HG03442 (cell line): ENCODE data around the gene RNASE4.
A peak's percentile ranks its signal among the peaks of the same experiment; 100 is the strongest.
"Not testable (repeated sequence)": the region's sequence is repeated elsewhere in the genome, so short reads cannot be mapped to it uniquely, and the experiment has no call there.

Source experiments
- ATAC-seq: cut with Tn5 transposase; IDR thresholded peaks from one replicate; pipeline ENCODE4 v1.9.1; 2021; ENCODE audit warnings: mild to moderate bottlenecking, moderate library complexity; ENCODE audit not compliant: unreplicated experiment

Gene RNASE4

GRCh38 chr14:20683891-20684661, at the start of gene RNASE4:
RNASE4 (plus strand) TSS chr14:20684560; CDS start chr14:20699372, 14,812 bp downstream.
- ATAC-seq = peak; percentile 22

- ATAC-seq = no peak
Observed at GRCh38 chr14:20641591-20641990, 42.8 kb upstream of the RNASE4 start, which contains the start of gene OR6S1. OR6S1 (minus strand) TSS chr14:20641691; CDS start chr14:20641691, 0 bp downstream.

GRCh38 chr14:20642182-20642581, 42.2 kb upstream of the RNASE4 start:
- ATAC-seq = no peak

GRCh38 chr14:20642755-20643154, 41.6 kb upstream of the RNASE4 start:
- ATAC-seq = not testable (repeated sequence)

- ATAC-seq = no peak
Observed at GRCh38 chr14:20644520-20644919, 39.8 kb upstream of the RNASE4 start.

- ATAC-seq = no peak
Observed at GRCh38 chr14:20645481-20645880, 38.9 kb upstream of the RNASE4 start.

- ATAC-seq = peak; percentile 49
Observed at GRCh38 chr14:20652996-20653975, 31.1 kb upstream of the RNASE4 start.

GRCh38 chr14:20655851-20656250, 28.5 kb upstream of the RNASE4 start:
- ATAC-seq = no peak

GRCh38 chr14:20656274-20656673, 28.1 kb upstream of the RNASE4 start:
- ATAC-seq = no peak

- ATAC-seq = no peak
Observed at GRCh38 chr14:20657216-20658211, 26.8 kb upstream of the RNASE4 start.

GRCh38 chr14:20658246-20658645, 26.1 kb upstream of the RNASE4 start:
- no peak for ATAC-seq

GRCh38 chr14:20659336-20659735, 25.0 kb upstream of the RNASE4 start:
- no peak for ATAC-seq

GRCh38 chr14:20659813-20660395, 24.5 kb upstream of the RNASE4 start:
- no peak for ATAC-seq

- no peak for ATAC-seq
Observed at GRCh38 chr14:20661197-20661596, 23.2 kb upstream of the RNASE4 start.

- ATAC-seq = peak; percentile 54
Observed at GRCh38 chr14:20662968-20663732, 21.2 kb upstream of the RNASE4 start.

- not testable (repeated sequence) for ATAC-seq
Observed at GRCh38 chr14:20666400-20666961, 17.9 kb upstream of the RNASE4 start.

- ATAC-seq = peak; percentile 83
Observed at GRCh38 chr14:20667957-20668356, 16.4 kb upstream of the RNASE4 start.

- ATAC-seq = no peak
Observed at GRCh38 chr14:20668969-20669368, 15.4 kb upstream of the RNASE4 start.
